ENCODE measurements around the gene ATP2C1. TPM values are rescaled to one million over a fixed set of nuclear protein-coding genes. Genes with fewer than 3 reads are reported as not detected.
A peak's percentile ranks its signal among the peaks of the same experiment; 100 is the strongest.

ATP2C1 gene
- total RNA-seq, 3 donors from 2014 or later = 54.9 to 61.6 (median 56.9) TPM

DNA sequence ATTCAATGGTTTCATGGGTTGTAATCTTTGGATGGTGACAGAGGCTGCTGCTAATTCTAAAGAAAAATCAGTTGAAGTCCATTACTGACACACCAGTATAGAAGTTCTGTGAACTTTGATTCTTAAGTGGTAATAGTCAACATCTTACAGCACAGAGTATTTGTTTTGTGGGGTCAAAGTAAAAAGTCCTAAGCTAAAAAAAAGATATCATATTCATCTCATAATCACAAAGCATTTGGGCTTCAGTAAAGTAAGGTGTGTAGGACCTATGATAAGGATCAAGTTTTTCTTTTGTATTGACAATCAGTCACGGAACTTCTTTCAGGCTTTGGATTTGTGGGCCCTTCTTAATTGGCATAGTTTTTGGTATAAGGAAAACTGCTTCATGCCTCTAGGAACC is 131.7 kb downstream of the ATP2C1 start:
- Histone ChIP-seq H3K9me3 (no peaks in the 10 kb centered on the region), H3K4me1 (ENCODE audit: low read depth) (peaks cover 2% of the 10 kb centered on the region), H3K4me3 (no peak overlapping the region), H3K36me3 (ENCODE audit: low read depth) (no peaks in the 10 kb centered on the region)
- TF ChIP-seq, protein P1, sequence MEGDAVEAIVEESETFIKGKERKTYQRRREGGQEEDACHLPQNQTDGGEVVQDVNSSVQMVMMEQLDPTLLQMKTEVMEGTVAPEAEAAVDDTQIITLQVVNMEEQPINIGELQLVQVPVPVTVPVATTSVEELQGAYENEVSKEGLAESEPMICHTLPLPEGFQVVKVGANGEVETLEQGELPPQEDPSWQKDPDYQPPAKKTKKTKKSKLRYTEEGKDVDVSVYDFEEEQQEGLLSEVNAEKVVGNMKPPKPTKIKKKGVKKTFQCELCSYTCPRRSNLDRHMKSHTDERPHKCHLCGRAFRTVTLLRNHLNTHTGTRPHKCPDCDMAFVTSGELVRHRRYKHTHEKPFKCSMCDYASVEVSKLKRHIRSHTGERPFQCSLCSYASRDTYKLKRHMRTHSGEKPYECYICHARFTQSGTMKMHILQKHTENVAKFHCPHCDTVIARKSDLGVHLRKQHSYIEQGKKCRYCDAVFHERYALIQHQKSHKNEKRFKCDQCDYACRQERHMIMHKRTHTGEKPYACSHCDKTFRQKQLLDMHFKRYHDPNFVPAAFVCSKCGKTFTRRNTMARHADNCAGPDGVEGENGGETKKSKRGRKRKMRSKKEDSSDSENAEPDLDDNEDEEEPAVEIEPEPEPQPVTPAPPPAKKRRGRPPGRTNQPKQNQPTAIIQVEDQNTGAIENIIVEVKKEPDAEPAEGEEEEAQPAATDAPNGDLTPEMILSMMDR (IDR thresholded peaks at IDR 0.05) = no peak
- intact Hi-C loops (cut with DNase I, micrococcal nuclease) = no loop called here
- DNase-seq = no peak
- peak; percentile 32 for ATAC-seq

DNA sequence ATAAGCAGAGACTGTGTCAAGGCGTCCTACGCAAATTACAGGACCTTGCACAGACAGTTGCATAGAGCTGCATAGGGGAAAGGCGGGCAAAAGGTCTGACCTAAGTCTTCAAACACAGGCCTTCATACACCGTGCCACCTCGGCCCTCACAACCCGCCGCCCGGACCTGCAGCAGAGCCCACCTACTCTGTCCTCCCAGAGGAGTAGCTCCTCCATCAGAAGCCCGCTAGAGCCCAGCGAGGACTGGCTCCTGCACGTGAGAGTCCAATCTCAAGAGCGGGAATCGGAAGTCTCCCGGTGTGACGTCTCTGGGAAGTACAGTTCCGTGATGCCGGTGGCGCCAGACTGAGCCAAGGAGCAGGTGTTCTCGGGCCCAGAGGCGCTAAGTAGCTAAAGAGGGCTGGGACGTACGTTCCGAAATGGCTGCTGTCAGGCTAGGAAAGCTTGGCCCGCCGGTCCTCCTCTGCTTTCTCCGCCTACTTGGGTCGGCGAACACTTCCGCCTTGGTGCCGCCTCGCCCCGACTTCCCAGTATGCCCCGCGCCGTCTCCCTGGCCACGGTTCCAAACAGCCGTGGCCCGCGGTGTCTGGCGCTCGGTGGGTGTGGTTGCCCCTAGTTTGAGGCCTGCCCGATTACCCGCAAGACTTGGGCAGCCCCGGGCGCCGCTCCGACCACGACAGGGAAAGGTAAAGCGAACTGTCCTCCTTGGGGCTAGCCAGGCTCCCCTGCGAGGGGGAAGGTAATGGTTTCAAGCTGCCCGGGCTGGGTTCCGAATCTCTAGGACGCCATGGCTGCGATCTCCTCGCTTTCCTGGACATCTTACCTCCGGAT is 132.7 kb downstream of the ATP2C1 start, which contains the start of the genes ASTE1 and NEK11:
ASTE1 (minus strand) TSS at position 505 of the 831 bp plus-strand sequence. CDS start 1,519 bp downstream, outside the sequence.
NEK11 (plus strand) TSS at position 557 of the 831 bp plus-strand sequence. CDS start 2,832 bp downstream, outside the sequence.
- peak; percentile 99 for ATAC-seq
- intact Hi-C loops (cut with DNase I, micrococcal nuclease) = no loop called here
- TF ChIP-seq, protein P1 (IDR thresholded peaks at IDR 0.05) = no peak
- peaks cover 2% of the 10 kb centered on the region for H3K4me1 ChIP-seq (ENCODE audit: low read depth)
- DNase-seq = peak; percentile 94
- H3K9me3 ChIP-seq = no peaks in the 10 kb centered on the region
- no peaks in the 10 kb centered on the region for H3K36me3 ChIP-seq (ENCODE audit: low read depth)
- H3K4me3 ChIP-seq = peak within 1 kb of the TSS; percentile 48

DNA sequence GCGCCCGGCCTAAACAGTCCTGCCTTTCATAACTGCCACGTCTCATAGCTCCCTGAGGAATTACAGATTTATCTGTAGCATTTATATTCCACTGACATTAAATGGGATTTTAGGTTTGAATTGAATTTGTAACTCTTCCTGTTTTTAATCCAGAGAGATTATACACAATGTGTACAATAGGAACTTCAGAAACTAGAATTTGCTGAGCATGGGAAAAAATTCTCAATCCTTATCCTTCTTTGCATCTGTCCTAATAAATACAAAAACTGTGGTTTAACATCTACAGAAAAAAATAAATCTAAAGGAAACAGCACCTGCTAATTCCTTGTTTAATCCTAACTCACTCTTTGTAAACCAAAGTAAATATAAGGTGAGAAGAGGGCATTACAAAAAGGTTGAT is 135.0 kb downstream of the ATP2C1 start:
- DNase-seq (no peak), ATAC-seq (no peak)
- no peaks in the 10 kb centered on the region for H3K9me3 ChIP-seq
- no peak overlapping the region for H3K4me3 ChIP-seq
- no peaks in the 10 kb centered on the region for H3K36me3 ChIP-seq (ENCODE audit: low read depth)
- TF ChIP-seq, protein P1 (IDR thresholded peaks at IDR 0.05) = no peak
- intact Hi-C loops (cut with DNase I, micrococcal nuclease) = no loop called here
- no peaks in the 10 kb centered on the region for H3K4me1 ChIP-seq (ENCODE audit: low read depth)

DNA sequence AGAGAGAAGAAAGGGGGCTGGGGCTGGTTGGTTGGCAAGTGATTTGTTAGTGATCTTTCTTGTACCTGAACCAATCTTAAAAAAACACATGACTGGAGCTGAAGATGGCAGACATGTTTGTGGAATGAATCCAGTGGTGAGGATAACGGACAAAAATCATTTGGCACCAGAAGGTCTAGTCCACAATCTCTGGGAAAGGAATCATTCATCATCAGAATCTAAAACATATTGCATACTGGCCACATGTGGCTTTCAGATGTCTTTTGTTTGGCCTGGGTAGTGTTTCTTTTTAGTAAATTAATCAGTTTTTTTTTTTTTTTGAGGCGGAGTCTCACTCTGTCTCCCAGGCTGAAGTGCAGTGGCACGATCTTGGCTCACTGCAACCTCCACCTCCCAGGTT is 137.8 kb downstream of the ATP2C1 start:
- DNase-seq (no peak), ATAC-seq (no peak)
- Histone ChIP-seq H3K4me1 (ENCODE audit: low read depth) (no peaks in the 10 kb centered on the region), H3K36me3 (ENCODE audit: low read depth) (no peaks in the 10 kb centered on the region), H3K9me3 (no peaks in the 10 kb centered on the region), H3K4me3 (no peak overlapping the region)
- TF ChIP-seq, protein P1 (IDR thresholded peaks at IDR 0.05) = no peak
- intact Hi-C loops (cut with DNase I, micrococcal nuclease) = no loop called here

DNA sequence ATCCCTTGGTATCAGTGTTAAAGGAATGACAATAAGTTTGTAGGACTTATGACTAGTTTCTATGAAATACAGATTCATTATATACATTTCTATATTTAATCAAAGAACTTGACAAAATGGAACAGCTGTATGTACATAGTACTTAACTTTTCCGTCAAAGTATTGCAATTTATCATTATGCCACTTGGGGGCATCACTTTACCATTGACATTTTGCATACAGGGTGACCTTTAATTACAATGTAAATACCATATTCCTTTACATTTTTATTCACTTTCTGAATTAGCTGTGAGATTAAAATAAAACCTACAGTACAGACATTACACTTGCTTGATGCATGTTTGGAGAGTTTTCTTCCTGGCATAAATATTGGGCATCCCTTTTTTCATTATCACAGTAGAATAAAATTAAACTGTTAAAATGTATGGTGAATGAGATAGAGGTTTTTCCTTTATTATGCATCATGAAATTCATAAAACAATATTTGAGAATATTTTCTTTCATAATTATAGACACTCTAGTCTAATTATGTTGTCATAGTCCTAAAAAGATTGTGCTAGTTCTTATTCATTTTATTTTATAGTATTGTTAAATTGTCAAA is 139.7 kb downstream of the ATP2C1 start:
- H3K9me3 ChIP-seq = no peaks in the 10 kb centered on the region
- H3K36me3 ChIP-seq (ENCODE audit: low read depth) = no peaks in the 10 kb centered on the region
- ATAC-seq = peak; percentile 76
- intact Hi-C loops (cut with DNase I, micrococcal nuclease) = no loop called here
- peak in 1 of 3 donors; percentile 75 for DNase-seq
- TF ChIP-seq, protein P1 (IDR thresholded peaks at IDR 0.05) = peak; percentile 45
- no peak overlapping the region for H3K4me3 ChIP-seq
- no peaks in the 10 kb centered on the region for H3K4me1 ChIP-seq (ENCODE audit: low read depth)
